Activated naive CD4-positive, alpha-beta T cell treated with anti-CD3 and anti-CD28 coated beads, Interleukin-2, amount 50 U/mL, for 24 hours (primary cell): ENCODE measurements around the gene G3BP1.
"Not testable (repeated sequence)": the region's sequence is repeated elsewhere in the genome, so short reads cannot be mapped to it uniquely, and the experiment has no call there.

Experiments
- H3K27ac Mint-ChIP-seq: one replicate; pipeline ENCODE4 v1.8.0; 2021; ENCODE audit warnings: mild to moderate bottlenecking, mixed read lengths
- H3K27me3 Mint-ChIP-seq: one replicate; pipeline ENCODE4 v1.8.0; 2021; ENCODE audit warnings: mixed read lengths
- H3K36me3 Mint-ChIP-seq: one replicate; pipeline ENCODE4 v1.8.0; 2021; ENCODE audit warnings: mixed read lengths
- H3K4me1 Mint-ChIP-seq: one replicate; pipeline ENCODE4 v1.8.0; 2021; ENCODE audit warnings: mixed read lengths
- H3K4me3 Mint-ChIP-seq: one replicate; pipeline ENCODE4 v1.8.0; 2021; ENCODE audit warnings: mild to moderate bottlenecking, mixed read lengths
- H3K9me3 Mint-ChIP-seq: one replicate; pipeline ENCODE4 v1.8.0; 2021; ENCODE audit warnings: mixed read lengths

G3BP1 gene

DNA sequence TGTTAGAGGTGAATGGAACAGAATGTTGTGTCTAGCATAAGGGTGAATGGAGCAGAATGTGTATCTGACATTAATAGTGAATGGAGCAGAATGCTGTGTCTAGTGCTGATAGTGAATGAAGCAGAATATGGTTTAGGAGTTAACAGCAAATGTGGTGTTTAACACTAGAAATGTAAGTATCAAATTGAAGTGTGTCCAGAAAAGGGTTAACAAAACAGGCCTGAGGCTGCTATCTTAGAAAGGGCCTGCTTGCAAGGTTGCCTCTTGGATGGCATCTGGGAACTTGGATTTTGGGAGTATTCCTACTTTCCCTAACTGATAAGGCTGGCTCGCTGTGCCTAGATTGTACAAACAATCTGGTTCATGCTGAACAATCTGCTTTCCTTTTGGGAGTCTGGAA is 76.1 kb downstream of the G3BP1 start:
- no peaks in the 10 kb centered on the region for H3K36me3 Mint-ChIP-seq
- no peaks in the 10 kb centered on the region for H3K4me1 Mint-ChIP-seq
- no peaks in the 10 kb centered on the region for H3K9me3 Mint-ChIP-seq
- H3K27ac Mint-ChIP-seq = no peak overlapping the region
- H3K4me3 Mint-ChIP-seq = no peak overlapping the region
- H3K27me3 Mint-ChIP-seq = no peaks in the 10 kb centered on the region

DNA sequence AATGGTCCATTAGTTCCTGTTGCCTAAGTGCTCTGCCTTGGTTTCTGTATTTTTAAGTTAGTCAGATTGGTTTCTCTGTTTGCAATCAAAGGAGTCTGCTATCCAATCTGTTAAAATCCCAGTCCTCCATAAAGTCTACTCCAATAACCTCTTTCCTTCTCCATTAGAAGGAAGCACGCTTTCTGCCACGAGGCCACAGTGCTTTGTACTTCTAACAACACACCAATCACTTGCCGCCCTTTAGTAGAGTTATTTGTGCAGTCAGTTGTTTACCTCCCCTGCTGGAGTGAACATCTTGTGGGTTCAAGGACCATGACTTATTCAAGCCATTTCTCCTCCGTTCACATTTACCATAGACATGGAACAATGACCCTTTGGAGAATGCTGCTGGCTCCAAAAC is 83.9 kb downstream of the G3BP1 start:
- H3K27ac Mint-ChIP-seq = no peak overlapping the region
- H3K9me3 Mint-ChIP-seq = no peaks in the 10 kb centered on the region
- H3K4me1 Mint-ChIP-seq = no peaks in the 10 kb centered on the region
- H3K36me3 Mint-ChIP-seq = no peaks in the 10 kb centered on the region
- no peaks in the 10 kb centered on the region for H3K27me3 Mint-ChIP-seq
- H3K4me3 Mint-ChIP-seq = no peak overlapping the region

DNA sequence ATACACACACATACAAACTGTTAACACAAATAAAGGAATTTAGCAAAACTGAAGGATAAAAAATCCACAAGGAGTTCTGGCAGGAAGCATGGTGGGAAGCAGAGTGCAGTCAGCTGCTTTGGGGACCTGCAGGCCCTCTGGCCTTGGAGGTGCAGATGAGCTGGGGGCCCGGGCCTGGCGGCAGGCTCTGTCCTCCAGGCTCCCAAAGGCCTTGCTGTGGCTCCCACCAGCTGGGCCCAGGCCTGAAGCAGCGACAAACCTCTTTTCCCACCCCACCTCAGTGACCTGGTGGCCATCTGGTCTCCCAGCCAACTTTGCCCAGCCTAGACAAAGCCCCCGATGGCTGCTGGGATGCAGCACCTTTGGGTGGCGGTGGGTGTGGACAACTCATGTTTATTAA is 85.1 kb downstream of the G3BP1 start:
- Mint-ChIP-seq H3K4me1 (no peaks in the 10 kb centered on the region), H3K27ac (no peak overlapping the region), H3K36me3 (peaks cover 3% of the 10 kb centered on the region), H3K9me3 (no peaks in the 10 kb centered on the region), H3K4me3 (no peak overlapping the region), H3K27me3 (no peaks in the 10 kb centered on the region)

DNA sequence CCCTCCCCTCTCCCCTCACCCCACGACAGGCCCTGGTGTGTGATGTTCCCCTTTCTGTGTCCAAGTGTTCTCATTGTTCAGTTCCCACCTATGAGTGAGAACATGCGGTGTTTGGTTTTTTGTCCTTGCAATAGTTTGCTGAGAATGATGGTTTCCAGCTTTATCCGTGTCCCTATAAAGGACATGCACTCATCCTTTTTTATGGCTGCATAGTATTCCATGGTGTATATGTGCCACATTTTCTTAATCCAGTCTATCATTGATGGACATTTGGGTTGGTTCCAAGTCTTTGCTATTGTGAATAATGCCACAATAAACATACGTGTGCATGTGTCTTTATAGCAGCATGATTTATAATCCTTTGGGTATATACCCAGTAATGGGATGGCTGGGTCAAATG is 89.1 kb downstream of the G3BP1 start:
- not testable (repeated sequence) for H3K36me3 Mint-ChIP-seq, H3K27me3 Mint-ChIP-seq, H3K27ac Mint-ChIP-seq, H3K9me3 Mint-ChIP-seq, H3K4me3 Mint-ChIP-seq, H3K4me1 Mint-ChIP-seq
